ENCODE measurements around the gene ACE2. TPM values are rescaled to one million over a fixed set of nuclear protein-coding genes. Genes with fewer than 3 reads are reported as not detected.

ACE2 gene
- total and polyA plus RNA-seq, 2 experiments from 2014 or later, result 16.5 to 49.9 TPM

GRCh38 chrX:15616531-15616930, 15.8 kb upstream of the ACE2 start:
- 77% methylated on average over 3 of the region's 3 CpGs for WGBS (ENCODE audit: low lambda C conversion rate, missing lambda C conversion rate)
- no peak overlapping the region for H3K4me2 ChIP-seq
- no peaks in the 10 kb centered on the region for H4K20me1 ChIP-seq (ENCODE audit: insufficient read depth, poor library complexity, severe bottlenecking)
- TF ChIP-seq EZH2 (IDR thresholded peaks at IDR 0.05; ENCODE audit: borderline replicate concordance), result no peak
- no peak for TF ChIP-seq EZH2phosphoT487 (IDR thresholded peaks at IDR 0.05; ENCODE audit: low read depth, severe bottlenecking, unreplicated experiment)
- no peak for TF ChIP-seq CTCF (IDR thresholded peaks at IDR 0.05; ENCODE audit: poor library complexity)
- H2AFZ ChIP-seq, result no peak overlapping the region
- no peak overlapping the region for H3K4me3 ChIP-seq
- H3K9me3 ChIP-seq (ENCODE audit: low read depth), result no peaks in the 10 kb centered on the region
- no peaks in the 10 kb centered on the region for H3K79me2 ChIP-seq
- no peak for DNase-seq (ENCODE audit: low spot score)
- H3K27ac ChIP-seq, result peak overlapping the region; percentile 74
- H3K9me2 ChIP-seq (replicated peaks; ENCODE audit: insufficient read depth), result no peaks in the 10 kb centered on the region
- H3K27me3 ChIP-seq, result no peaks in the 10 kb centered on the region
- peaks cover 12% of the 10 kb centered on the region for H3K4me1 ChIP-seq (ENCODE audit: insufficient read depth)
- H3K36me3 ChIP-seq (replicated peaks; ENCODE audit: insufficient read depth, low read depth), result no peaks in the 10 kb centered on the region

GRCh38 chrX:15607067-15607466, 6.3 kb upstream of the ACE2 start:
- TF ChIP-seq EZH2 (IDR thresholded peaks at IDR 0.05; ENCODE audit: borderline replicate concordance) (no peak), CTCF (IDR thresholded peaks at IDR 0.05; ENCODE audit: poor library complexity) (no peak), EZH2phosphoT487 (IDR thresholded peaks at IDR 0.05; ENCODE audit: low read depth, severe bottlenecking, unreplicated experiment) (no peak)
- H3K4me3 ChIP-seq, result no peak overlapping the region
- H3K9me3 ChIP-seq (ENCODE audit: low read depth), result no peaks in the 10 kb centered on the region
- H3K27ac ChIP-seq, result peak overlapping the region; percentile 64
- H4K20me1 ChIP-seq (ENCODE audit: insufficient read depth, poor library complexity, severe bottlenecking), result no peaks in the 10 kb centered on the region
- H3K79me2 ChIP-seq, result no peaks in the 10 kb centered on the region
- DNase-seq (ENCODE audit: low spot score), result no peak
- H3K27me3 ChIP-seq, result no peaks in the 10 kb centered on the region
- H3K4me1 ChIP-seq (ENCODE audit: insufficient read depth), result peaks cover 37% of the 10 kb centered on the region
- no peaks in the 10 kb centered on the region for H3K9me2 ChIP-seq (replicated peaks; ENCODE audit: insufficient read depth)
- H2AFZ ChIP-seq, result no peak overlapping the region
- peak overlapping the region; percentile 38 for H3K4me2 ChIP-seq
- H3K36me3 ChIP-seq (replicated peaks; ENCODE audit: insufficient read depth, low read depth), result no peaks in the 10 kb centered on the region
- WGBS (ENCODE audit: low lambda C conversion rate, missing lambda C conversion rate), result 53% methylated on average over 5 of the region's 5 CpGs

GRCh38 chrX:15606136-15606535, 5.4 kb upstream of the ACE2 start:
- Histone ChIP-seq H2AFZ (no peak overlapping the region), H3K27me3 (no peaks in the 10 kb centered on the region), H3K4me3 (no peak overlapping the region), H3K36me3 (replicated peaks; ENCODE audit: insufficient read depth, low read depth) (no peaks in the 10 kb centered on the region), H3K79me2 (no peaks in the 10 kb centered on the region), H3K9me2 (replicated peaks; ENCODE audit: insufficient read depth) (no peaks in the 10 kb centered on the region), H3K4me2 (peak overlapping the region; percentile 38), H3K9me3 (ENCODE audit: low read depth) (no peaks in the 10 kb centered on the region), H3K27ac (peak overlapping the region; percentile 64), H4K20me1 (ENCODE audit: insufficient read depth, poor library complexity, severe bottlenecking) (no peaks in the 10 kb centered on the region), H3K4me1 (ENCODE audit: insufficient read depth) (peaks cover 43% of the 10 kb centered on the region)
- no peak for TF ChIP-seq CTCF (IDR thresholded peaks at IDR 0.05; ENCODE audit: poor library complexity)
- TF ChIP-seq EZH2 (IDR thresholded peaks at IDR 0.05; ENCODE audit: borderline replicate concordance), result no peak
- TF ChIP-seq EZH2phosphoT487 (IDR thresholded peaks at IDR 0.05; ENCODE audit: low read depth, severe bottlenecking, unreplicated experiment), result no peak
- 18% methylated on average over 1 of the region's 1 CpG for WGBS (ENCODE audit: low lambda C conversion rate, missing lambda C conversion rate)
- peak; percentile 60 for DNase-seq (ENCODE audit: low spot score)

GRCh38 chrX:15605226-15605625, 4.5 kb upstream of the ACE2 start:
- 75% methylated on average over 1 of the region's 1 CpG for WGBS (ENCODE audit: low lambda C conversion rate, missing lambda C conversion rate)
- peak; percentile 43 for DNase-seq (ENCODE audit: low spot score)

More at GRCh38 chrX:15605226-15605625, 4.5 kb upstream of the ACE2 start:
- Histone ChIP-seq H3K27me3 (no peaks in the 10 kb centered on the region), H3K9me2 (replicated peaks; ENCODE audit: insufficient read depth) (no peaks in the 10 kb centered on the region), H3K4me2 (peak overlapping the region; percentile 38), H3K9me3 (ENCODE audit: low read depth) (no peaks in the 10 kb centered on the region), H3K27ac (peak overlapping the region; percentile 64), H3K36me3 (replicated peaks; ENCODE audit: insufficient read depth, low read depth) (no peaks in the 10 kb centered on the region), H4K20me1 (ENCODE audit: insufficient read depth, poor library complexity, severe bottlenecking) (no peaks in the 10 kb centered on the region), H3K4me3 (no peak overlapping the region), H2AFZ (no peak overlapping the region), H3K79me2 (no peaks in the 10 kb centered on the region), H3K4me1 (ENCODE audit: insufficient read depth) (peaks cover 43% of the 10 kb centered on the region)
- no peak for TF ChIP-seq EZH2 (IDR thresholded peaks at IDR 0.05; ENCODE audit: borderline replicate concordance)
- no peak for TF ChIP-seq CTCF (IDR thresholded peaks at IDR 0.05; ENCODE audit: poor library complexity)
- no peak for TF ChIP-seq EZH2phosphoT487 (IDR thresholded peaks at IDR 0.05; ENCODE audit: low read depth, severe bottlenecking, unreplicated experiment)

Data from hepatocyte (in vitro differentiated cells).